ENCODE data around the gene EFR3B. TPM values are rescaled to one million over a fixed set of nuclear protein-coding genes. Genes with fewer than 3 reads are reported as not detected.

EFR3B gene
- total and polyA plus RNA-seq, 4 donors: 0.68 to 6.1 (median 3.6) TPM

GRCh38 chr2:25076749-25077148 is 34.9 kb downstream of the EFR3B start:
- ATAC-seq (ENCODE audit: insufficient read depth, low FRiP score) (no peak), DNase-seq (no peak)
- Histone ChIP-seq H3K4me3 (no peak overlapping the region), H3K36me3 (ENCODE audit: control insufficient read depth in 4 of 4, insufficient read depth in 4 of 4, low read length in 4 of 4) (no peaks in the 10 kb centered on the region), H3K27me3 (ENCODE audit: control insufficient read depth in 3 of 3, insufficient read depth in 3 of 3, low read length in 2 of 3) (no peaks in the 10 kb centered on the region), H3K27ac (ENCODE audit: low read depth in 1 of 2, low read length in 1 of 2) (no peak overlapping the region), H3K4me1 (ENCODE audit: control insufficient read depth in 5 of 5, insufficient read depth in 5 of 5, low read length in 5 of 5) (peaks cover 0 to 9% (median 0%) of the 10 kb centered on the region in 5 donors), H3K9ac (ENCODE audit: insufficient read depth in 1 of 2, low read length in 2 of 2) (no peak overlapping the region), H3K9me3 (ENCODE audit: control insufficient read depth in 4 of 4, insufficient read depth in 3 of 4, low read length in 3 of 4) (no peaks in the 10 kb centered on the region)
- no peak for TF ChIP-seq CTCF (IDR thresholded peaks at IDR 0.05; ENCODE audit: control extremely low read depth, extremely low read depth)
- 75 to 87% methylated on average over 5 of the region's 5 CpGs for WGBS, 2 donors

GRCh38 chr2:25077789-25078169 is 35.9 kb downstream of the EFR3B start:
- Histone ChIP-seq H3K9me3 (ENCODE audit: control insufficient read depth in 4 of 4, insufficient read depth in 3 of 4, low read length in 3 of 4) (no peaks in the 10 kb centered on the region), H3K4me3 (no peak overlapping the region), H3K9ac (ENCODE audit: insufficient read depth in 1 of 2, low read length in 2 of 2) (no peak overlapping the region), H3K27me3 (ENCODE audit: control insufficient read depth in 3 of 3, insufficient read depth in 3 of 3, low read length in 2 of 3) (no peaks in the 10 kb centered on the region), H3K4me1 (ENCODE audit: control insufficient read depth in 5 of 5, insufficient read depth in 5 of 5, low read length in 5 of 5) (peaks cover 0 to 9% (median 0%) of the 10 kb centered on the region in 5 donors), H3K27ac (ENCODE audit: low read depth in 1 of 2, low read length in 1 of 2) (no peak overlapping the region), H3K36me3 (ENCODE audit: control insufficient read depth in 4 of 4, insufficient read depth in 4 of 4, low read length in 4 of 4) (no peaks in the 10 kb centered on the region)
- DNase-seq: no peak
- TF ChIP-seq CTCF (IDR thresholded peaks at IDR 0.05; ENCODE audit: control extremely low read depth, extremely low read depth): no peak
- no peak for ATAC-seq (ENCODE audit: insufficient read depth, low FRiP score)
- 75 to 88% methylated on average over 2 of the region's 2 CpGs for WGBS, 2 donors

GRCh38 chr2:25078170-25079049 is 36.5 kb downstream of the EFR3B start:
- 38 to 66% methylated on average over 16 of the region's 16 CpGs for WGBS, 2 donors
- Histone ChIP-seq H3K9ac (ENCODE audit: insufficient read depth in 1 of 2, low read length in 2 of 2) (no peak overlapping the region), H3K27ac (ENCODE audit: low read depth in 1 of 2, low read length in 1 of 2) (no peak overlapping the region), H3K9me3 (ENCODE audit: control insufficient read depth in 4 of 4, insufficient read depth in 3 of 4, low read length in 3 of 4) (no peaks in the 10 kb centered on the region), H3K36me3 (ENCODE audit: control insufficient read depth in 4 of 4, insufficient read depth in 4 of 4, low read length in 4 of 4) (no peaks in the 10 kb centered on the region), H3K27me3 (ENCODE audit: control insufficient read depth in 3 of 3, insufficient read depth in 3 of 3, low read length in 2 of 3) (no peaks in the 10 kb centered on the region), H3K4me3 (no peak overlapping the region), H3K4me1 (ENCODE audit: control insufficient read depth in 5 of 5, insufficient read depth in 5 of 5, low read length in 5 of 5) (peaks cover 0 to 7% (median 0%) of the 10 kb centered on the region in 5 donors)
- ATAC-seq (ENCODE audit: insufficient read depth, low FRiP score) (no peak), DNase-seq (no peak)
- no peak for TF ChIP-seq CTCF (IDR thresholded peaks at IDR 0.05; ENCODE audit: control extremely low read depth, extremely low read depth)
